SK-N-SH (cell line): Measurements from ENCODE around the gene PRSS38.

Source experiments
- CHD2 ChIP-seq: fragments of 150-350 bp; IDR thresholded peaks from 2 replicates; pipeline ENCODE4 v1.6.1; 2018; ENCODE audit warnings: low read length; ENCODE audit not compliant: partially characterized antibody
- NFIC ChIP-seq: IDR thresholded peaks from 2 replicates; pipeline ENCODE4 v1.4.0; 2012; ENCODE audit warnings: borderline replicate concordance
- NRF1 ChIP-seq: IDR thresholded peaks from 2 replicates; pipeline ENCODE4 v1.6.1; 2012; ENCODE audit warnings: low read depth, mild to moderate bottlenecking, low read length
- SIN3A ChIP-seq: IDR thresholded peaks from 2 replicates; pipeline ENCODE4 v1.6.1; 2012; ENCODE audit warnings: low read depth, mild to moderate bottlenecking, low read length, moderate library complexity, borderline replicate concordance
- TF ChIP-seq, protein P1 (sequence below): fragments of 200-600 bp; sonication (generic); IDR thresholded peaks from 2 replicates; pipeline ENCODE4 v1.6.1; 2017; ENCODE audit warnings: antibody characterized with exemption, mild to moderate bottlenecking, moderate library complexity
- TF ChIP-seq, protein P2 (sequence below): IDR thresholded peaks from 2 replicates; pipeline ENCODE4; 2012

DNA sequence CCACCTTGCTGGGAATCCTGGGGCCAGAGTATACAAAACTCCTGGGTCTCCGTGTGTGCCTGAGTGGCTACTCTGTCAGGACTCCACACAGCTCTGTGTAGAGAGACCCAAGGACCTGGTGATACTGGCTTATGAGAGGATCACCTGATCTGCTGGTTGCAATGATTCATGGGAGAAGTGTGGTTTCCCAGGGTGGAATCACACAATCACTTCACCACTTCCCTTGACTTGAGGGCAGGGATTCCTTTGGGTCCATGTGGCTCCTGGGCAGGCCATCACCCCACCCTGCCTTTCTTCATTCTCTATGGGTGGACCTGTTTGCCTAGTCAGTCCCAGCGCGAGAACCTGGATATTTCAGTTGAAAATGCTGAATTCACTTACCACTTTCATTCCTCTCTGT lies 13.3 kb downstream of the PRSS38 start:
- TF ChIP-seq SIN3A (no peak), NRF1 (no peak), NFIC (no peak), CHD2 (no peak)
- TF ChIP-seq, protein P1, sequence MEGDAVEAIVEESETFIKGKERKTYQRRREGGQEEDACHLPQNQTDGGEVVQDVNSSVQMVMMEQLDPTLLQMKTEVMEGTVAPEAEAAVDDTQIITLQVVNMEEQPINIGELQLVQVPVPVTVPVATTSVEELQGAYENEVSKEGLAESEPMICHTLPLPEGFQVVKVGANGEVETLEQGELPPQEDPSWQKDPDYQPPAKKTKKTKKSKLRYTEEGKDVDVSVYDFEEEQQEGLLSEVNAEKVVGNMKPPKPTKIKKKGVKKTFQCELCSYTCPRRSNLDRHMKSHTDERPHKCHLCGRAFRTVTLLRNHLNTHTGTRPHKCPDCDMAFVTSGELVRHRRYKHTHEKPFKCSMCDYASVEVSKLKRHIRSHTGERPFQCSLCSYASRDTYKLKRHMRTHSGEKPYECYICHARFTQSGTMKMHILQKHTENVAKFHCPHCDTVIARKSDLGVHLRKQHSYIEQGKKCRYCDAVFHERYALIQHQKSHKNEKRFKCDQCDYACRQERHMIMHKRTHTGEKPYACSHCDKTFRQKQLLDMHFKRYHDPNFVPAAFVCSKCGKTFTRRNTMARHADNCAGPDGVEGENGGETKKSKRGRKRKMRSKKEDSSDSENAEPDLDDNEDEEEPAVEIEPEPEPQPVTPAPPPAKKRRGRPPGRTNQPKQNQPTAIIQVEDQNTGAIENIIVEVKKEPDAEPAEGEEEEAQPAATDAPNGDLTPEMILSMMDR = no peak
- TF ChIP-seq, protein P2, sequence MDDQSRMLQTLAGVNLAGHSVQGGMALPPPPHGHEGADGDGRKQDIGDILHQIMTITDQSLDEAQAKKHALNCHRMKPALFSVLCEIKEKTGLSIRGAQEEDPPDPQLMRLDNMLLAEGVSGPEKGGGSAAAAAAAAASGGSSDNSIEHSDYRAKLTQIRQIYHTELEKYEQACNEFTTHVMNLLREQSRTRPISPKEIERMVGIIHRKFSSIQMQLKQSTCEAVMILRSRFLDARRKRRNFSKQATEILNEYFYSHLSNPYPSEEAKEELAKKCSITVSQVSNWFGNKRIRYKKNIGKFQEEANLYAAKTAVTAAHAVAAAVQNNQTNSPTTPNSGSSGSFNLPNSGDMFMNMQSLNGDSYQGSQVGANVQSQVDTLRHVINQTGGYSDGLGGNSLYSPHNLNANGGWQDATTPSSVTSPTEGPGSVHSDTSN = no peak
